ENCODE data around the gene TSPAN4. TPM values are rescaled to one million over a fixed set of nuclear protein-coding genes. Genes with fewer than 3 reads are reported as not detected.

The TSPAN4 gene
- total and polyA plus RNA-seq, 2 of the 13 experiments (the other 11 are each of a cell fraction or from before 2014, with no cell fraction given) = 31.7 to 68.3 TPM

DNA sequence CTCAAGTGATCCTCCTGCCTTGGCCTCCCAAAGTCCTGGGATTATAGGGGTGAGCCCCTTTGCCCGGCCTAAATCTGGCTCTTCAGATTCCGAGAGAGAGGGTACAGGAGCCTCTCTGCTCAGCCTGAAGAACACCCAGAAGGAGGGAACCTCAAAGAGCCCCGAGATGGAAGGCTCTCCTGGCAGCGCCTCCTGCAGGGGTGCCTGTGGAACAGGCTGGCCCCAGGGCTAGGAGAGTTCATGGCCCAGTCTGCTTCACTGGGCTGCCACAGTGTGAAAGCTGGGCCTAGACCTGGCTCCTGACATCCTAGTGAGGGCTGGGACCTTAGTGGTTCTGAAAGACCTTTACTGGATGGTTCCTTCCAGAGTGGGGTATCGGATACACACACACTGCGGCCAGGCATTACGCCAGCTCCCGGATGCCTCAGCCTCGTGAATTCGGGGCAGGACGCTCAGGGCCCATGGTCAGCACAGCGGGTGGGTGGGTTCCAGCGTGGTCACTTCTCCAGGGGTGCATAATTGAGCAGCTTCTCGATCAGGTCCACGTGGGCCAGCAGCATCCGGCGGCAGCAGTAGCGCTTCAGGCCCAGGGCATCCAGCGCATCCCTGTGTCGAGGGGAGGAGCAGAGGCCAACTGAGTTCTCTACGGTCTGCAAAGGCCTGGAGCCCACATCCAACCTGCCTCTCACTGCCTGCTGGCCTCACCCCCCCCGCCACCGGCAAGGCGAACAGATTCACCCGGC is 2.6 kb upstream of the TSPAN4 start (continued):
- TF ChIP-seq ZBTB38 (CRISPR knock-in tag; IDR thresholded peaks at IDR 0.05) = peak; percentile 93
- TF ChIP-seq, protein P1, sequence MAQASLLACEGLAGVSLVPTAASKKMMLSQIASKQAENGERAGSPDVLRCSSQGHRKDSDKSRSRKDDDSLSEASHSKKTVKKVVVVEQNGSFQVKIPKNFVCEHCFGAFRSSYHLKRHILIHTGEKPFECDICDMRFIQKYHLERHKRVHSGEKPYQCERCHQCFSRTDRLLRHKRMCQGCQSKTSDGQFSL (CRISPR knock-in tag; IDR thresholded peaks at IDR 0.05) = peak; percentile 64; the same call in 1 of the 2 replicates

DNA sequence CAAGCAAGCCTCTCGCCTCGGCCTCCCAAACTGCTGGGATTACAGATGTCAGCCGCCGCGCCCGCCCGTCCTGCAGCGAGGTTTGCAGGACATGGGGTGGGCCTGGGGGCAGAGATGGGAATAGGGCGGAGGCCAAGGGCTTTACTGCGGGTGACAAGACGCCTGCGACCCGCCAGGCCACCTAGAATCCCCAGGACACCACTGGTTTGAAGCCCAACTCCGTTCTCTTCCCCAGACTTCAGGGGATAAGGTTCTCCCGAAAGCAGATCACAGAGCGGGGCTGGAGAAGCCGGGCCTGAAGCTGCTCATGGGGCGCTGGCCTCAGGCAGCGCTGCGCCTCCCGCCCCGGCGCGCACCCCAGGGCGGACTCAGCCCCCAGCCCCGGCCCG is 677 bp upstream of the TSPAN4 start:
- Histone ChIP-seq H2AFZ (ENCODE audit: low read length) (no peak overlapping the region), H3K79me2 (ENCODE audit: insufficient read depth, low read length) (peaks cover 27% of the 10 kb centered on the region), H3K27ac (ENCODE audit: extremely low read length, insufficient read depth, low read length) (peak overlapping the region; percentile 83), H3K9ac (ENCODE audit: insufficient read depth, low read depth, low read length) (peak overlapping the region; percentile 92), H3K4me2 (ENCODE audit: low read depth, low read length) (peak overlapping the region; percentile 85), H3K27me3 (ENCODE audit: control insufficient read depth in 1 of 2, insufficient read depth in 2 of 2, low read length in 2 of 2) (no peaks in the 10 kb centered on the region), H3K9me3 (ENCODE audit: low read length) (no peaks in the 10 kb centered on the region), H3K4me3 (replicated peaks in 1 of 3; ENCODE audit: insufficient read depth in 1 of 3, low read depth in 2 of 3, low read length in 3 of 3) (peak overlapping the region; percentile 97 to 100 (median 98)), H3K36me3 (replicated peaks in 1 of 2; ENCODE audit: control insufficient read depth in 1 of 2, insufficient read depth in 2 of 2, low read length in 2 of 2) (peaks cover 6 to 31% of the 10 kb centered on the region in 2 experiments), H3K4me1 (ENCODE audit: insufficient read depth, low read length) (peaks cover 69% of the 10 kb centered on the region), H4K20me1 (ENCODE audit: insufficient read depth, low read length) (peaks cover 17% of the 10 kb centered on the region; the same call in 1 of the 2 replicates)
- DNase-seq (ENCODE audit: low spot score) (no peak), FAIRE-seq (no peak), ATAC-seq (no peak)
- POLR2A ChIA-PET = interaction anchor here (3.2 to 16.1 kb wide), 3 partner anchors 12 to 23 kb away, joined by 39 to 264 read pairs (median 141); partner anchors contain the start of genes CD151, CRACR2B and PNPLA2
- in situ Hi-C loops (cut with HindIII; ENCODE audit: extremely low pct_ligation_motif_present, low pct_unique_long_range_greater_than_20kb) = no loop called here
- BruUV-seq (replicated peaks) = TSS peak; percentile 86
- CTCF ChIA-PET (ENCODE audit: low intra/inter-chr PET ratio, low total read pairs) = no interaction called here
- 0% methylated on average over 4 of the region's 27 CpGs for WGBS (ENCODE audit: low lambda C conversion rate)
- intact Hi-C loops (cut with micrococcal nuclease; ENCODE audit: unreplicated experiment) = loop anchor here (5.0 kb wide), 1 partner anchor 35 kb away; the partner anchor contains the start of genes PIDD1 and RPLP2
- TF ChIP-seq, protein P2, sequence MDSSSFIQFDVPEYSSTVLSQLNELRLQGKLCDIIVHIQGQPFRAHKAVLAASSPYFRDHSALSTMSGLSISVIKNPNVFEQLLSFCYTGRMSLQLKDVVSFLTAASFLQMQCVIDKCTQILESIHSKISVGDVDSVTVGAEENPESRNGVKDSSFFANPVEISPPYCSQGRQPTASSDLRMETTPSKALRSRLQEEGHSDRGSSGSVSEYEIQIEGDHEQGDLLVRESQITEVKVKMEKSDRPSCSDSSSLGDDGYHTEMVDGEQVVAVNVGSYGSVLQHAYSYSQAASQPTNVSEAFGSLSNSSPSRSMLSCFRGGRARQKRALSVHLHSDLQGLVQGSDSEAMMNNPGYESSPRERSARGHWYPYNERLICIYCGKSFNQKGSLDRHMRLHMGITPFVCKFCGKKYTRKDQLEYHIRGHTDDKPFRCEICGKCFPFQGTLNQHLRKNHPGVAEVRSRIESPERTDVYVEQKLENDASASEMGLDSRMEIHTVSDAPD (CRISPR knock-in tag; IDR thresholded peaks at IDR 0.05) = 0 out of 2 replicates have a peak, but pooled peaks have one; percentile 15
- TF ChIP-seq ZNF160 (CRISPR knock-in tag; IDR thresholded peaks at IDR 0.05) (0 out of 2 replicates have a peak, but pooled peaks have one; percentile 30), ISX (CRISPR knock-in tag; conservative IDR thresholded peaks at IDR 0.05) (0 out of 2 replicates have a peak, but pooled peaks have one; percentile 72), TCF12 (IDR thresholded peaks at IDR 0.05) (no peak), TCF12 (CRISPR knock-in tag; IDR thresholded peaks at IDR 0.05) (0 out of 2 replicates have a peak, but pooled peaks have one; percentile 14), PITX1 (CRISPR knock-in tag; IDR thresholded peaks at IDR 0.05) (0 out of 2 replicates have a peak, but pooled peaks have one; percentile 11), BRCA1 (CRISPR knock-in tag; IDR thresholded peaks at IDR 0.05) (no peak), ZNF263 (CRISPR knock-in tag; IDR thresholded peaks at IDR 0.05) (peak; percentile 35; the same call in 1 of the 2 replicates), MATR3 (CRISPR knock-in tag; IDR thresholded peaks at IDR 0.05) (no peak), ZNF546 (CRISPR knock-in tag; conservative IDR thresholded peaks at IDR 0.05) (peak; percentile 37)
- TF ChIP-seq, protein P3, sequence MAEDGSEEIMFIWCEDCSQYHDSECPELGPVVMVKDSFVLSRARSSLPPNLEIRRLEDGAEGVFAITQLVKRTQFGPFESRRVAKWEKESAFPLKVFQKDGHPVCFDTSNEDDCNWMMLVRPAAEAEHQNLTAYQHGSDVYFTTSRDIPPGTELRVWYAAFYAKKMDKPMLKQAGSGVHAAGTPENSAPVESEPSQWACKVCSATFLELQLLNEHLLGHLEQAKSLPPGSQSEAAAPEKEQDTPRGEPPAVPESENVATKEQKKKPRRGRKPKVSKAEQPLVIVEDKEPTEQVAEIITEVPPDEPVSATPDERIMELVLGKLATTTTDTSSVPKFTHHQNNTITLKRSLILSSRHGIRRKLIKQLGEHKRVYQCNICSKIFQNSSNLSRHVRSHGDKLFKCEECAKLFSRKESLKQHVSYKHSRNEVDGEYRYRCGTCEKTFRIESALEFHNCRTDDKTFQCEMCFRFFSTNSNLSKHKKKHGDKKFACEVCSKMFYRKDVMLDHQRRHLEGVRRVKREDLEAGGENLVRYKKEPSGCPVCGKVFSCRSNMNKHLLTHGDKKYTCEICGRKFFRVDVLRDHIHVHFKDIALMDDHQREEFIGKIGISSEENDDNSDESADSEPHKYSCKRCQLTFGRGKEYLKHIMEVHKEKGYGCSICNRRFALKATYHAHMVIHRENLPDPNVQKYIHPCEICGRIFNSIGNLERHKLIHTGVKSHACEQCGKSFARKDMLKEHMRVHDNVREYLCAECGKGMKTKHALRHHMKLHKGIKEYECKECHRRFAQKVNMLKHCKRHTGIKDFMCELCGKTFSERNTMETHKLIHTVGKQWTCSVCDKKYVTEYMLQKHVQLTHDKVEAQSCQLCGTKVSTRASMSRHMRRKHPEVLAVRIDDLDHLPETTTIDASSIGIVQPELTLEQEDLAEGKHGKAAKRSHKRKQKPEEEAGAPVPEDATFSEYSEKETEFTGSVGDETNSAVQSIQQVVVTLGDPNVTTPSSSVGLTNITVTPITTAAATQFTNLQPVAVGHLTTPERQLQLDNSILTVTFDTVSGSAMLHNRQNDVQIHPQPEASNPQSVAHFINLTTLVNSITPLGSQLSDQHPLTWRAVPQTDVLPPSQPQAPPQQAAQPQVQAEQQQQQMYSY (CRISPR knock-in tag; IDR thresholded peaks at IDR 0.05) = 0 out of 2 replicates have a peak, but pooled peaks have one; percentile 11
- TF ChIP-seq, protein P4, sequence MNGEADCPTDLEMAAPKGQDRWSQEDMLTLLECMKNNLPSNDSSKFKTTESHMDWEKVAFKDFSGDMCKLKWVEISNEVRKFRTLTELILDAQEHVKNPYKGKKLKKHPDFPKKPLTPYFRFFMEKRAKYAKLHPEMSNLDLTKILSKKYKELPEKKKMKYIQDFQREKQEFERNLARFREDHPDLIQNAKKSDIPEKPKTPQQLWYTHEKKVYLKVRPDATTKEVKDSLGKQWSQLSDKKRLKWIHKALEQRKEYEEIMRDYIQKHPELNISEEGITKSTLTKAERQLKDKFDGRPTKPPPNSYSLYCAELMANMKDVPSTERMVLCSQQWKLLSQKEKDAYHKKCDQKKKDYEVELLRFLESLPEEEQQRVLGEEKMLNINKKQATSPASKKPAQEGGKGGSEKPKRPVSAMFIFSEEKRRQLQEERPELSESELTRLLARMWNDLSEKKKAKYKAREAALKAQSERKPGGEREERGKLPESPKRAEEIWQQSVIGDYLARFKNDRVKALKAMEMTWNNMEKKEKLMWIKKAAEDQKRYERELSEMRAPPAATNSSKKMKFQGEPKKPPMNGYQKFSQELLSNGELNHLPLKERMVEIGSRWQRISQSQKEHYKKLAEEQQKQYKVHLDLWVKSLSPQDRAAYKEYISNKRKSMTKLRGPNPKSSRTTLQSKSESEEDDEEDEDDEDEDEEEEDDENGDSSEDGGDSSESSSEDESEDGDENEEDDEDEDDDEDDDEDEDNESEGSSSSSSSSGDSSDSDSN (CRISPR knock-in tag; IDR thresholded peaks at IDR 0.05) = 0 out of 2 replicates have a peak, but pooled peaks have one; percentile 4
